ENCODE data around the gene SNX11.
"Not testable (repeated sequence)": the region's sequence is repeated elsewhere in the genome, so short reads cannot be mapped to it uniquely, and the experiment has no call there.

SNX11 gene

GRCh38 chr17:48074322-48075081 is 33.1 kb upstream of the SNX11 start:
- Mint-ChIP-seq H3K36me3 (peaks cover 4% of the 10 kb centered on the region), H3K4me1 (ENCODE audit: low read depth) (no peaks in the 10 kb centered on the region), H3K27ac (no peak overlapping the region), H3K4me3 (no peak overlapping the region), H3K9me3 (ENCODE audit: low read depth) (no peaks in the 10 kb centered on the region), H3K27me3 (no peaks in the 10 kb centered on the region)

GRCh38 chr17:48077152-48077551 is 30.4 kb upstream of the SNX11 start:
- H3K27ac Mint-ChIP-seq; H3K9me3 Mint-ChIP-seq (ENCODE audit: low read depth); H3K4me1 Mint-ChIP-seq (ENCODE audit: low read depth); H3K4me3 Mint-ChIP-seq; H3K27me3 Mint-ChIP-seq; H3K36me3 Mint-ChIP-seq: not testable (repeated sequence)

- peaks cover 18% of the 10 kb centered on the region for H3K4me1 Mint-ChIP-seq (ENCODE audit: low read depth)
- H3K27ac Mint-ChIP-seq, result no peak overlapping the region
- no peaks in the 10 kb centered on the region for H3K9me3 Mint-ChIP-seq (ENCODE audit: low read depth)
- no peak overlapping the region for H3K4me3 Mint-ChIP-seq
- no peaks in the 10 kb centered on the region for H3K27me3 Mint-ChIP-seq
- no peaks in the 10 kb centered on the region for H3K36me3 Mint-ChIP-seq
These were observed 25.7 kb upstream of the SNX11 start for GRCh38 chr17:48081858-48082257.

- H3K36me3 Mint-ChIP-seq, result no peaks in the 10 kb centered on the region
- peaks cover 20% of the 10 kb centered on the region for H3K4me1 Mint-ChIP-seq (ENCODE audit: low read depth)
- H3K4me3 Mint-ChIP-seq, result no peak overlapping the region
These were observed 22.6 kb upstream of the SNX11 start for GRCh38 chr17:48084932-48085331.

GRCh38 chr17:48093341-48094045 is 14.1 kb upstream of the SNX11 start:
- Mint-ChIP-seq H3K27ac (no peak overlapping the region), H3K4me3 (no peak overlapping the region), H3K27me3 (no peaks in the 10 kb centered on the region), H3K4me1 (ENCODE audit: low read depth) (peaks cover 12% of the 10 kb centered on the region), H3K36me3 (no peaks in the 10 kb centered on the region), H3K9me3 (ENCODE audit: low read depth) (no peaks in the 10 kb centered on the region)

More at GRCh38 chr17:48084932-48085331, 22.6 kb upstream of the SNX11 start:
- Mint-ChIP-seq H3K27me3 (no peaks in the 10 kb centered on the region), H3K9me3 (ENCODE audit: low read depth) (no peaks in the 10 kb centered on the region), H3K27ac (no peak overlapping the region)

GRCh38 chr17:48095611-48096010 is 12.0 kb upstream of the SNX11 start:
- H3K27me3 Mint-ChIP-seq, result no peaks in the 10 kb centered on the region
- H3K27ac Mint-ChIP-seq, result no peak overlapping the region
- no peak overlapping the region for H3K4me3 Mint-ChIP-seq
- no peaks in the 10 kb centered on the region for H3K36me3 Mint-ChIP-seq
- no peaks in the 10 kb centered on the region for H3K9me3 Mint-ChIP-seq (ENCODE audit: low read depth)
- peaks cover 15% of the 10 kb centered on the region for H3K4me1 Mint-ChIP-seq (ENCODE audit: low read depth)

- H3K4me1 Mint-ChIP-seq (ENCODE audit: low read depth), result peaks cover 32% of the 10 kb centered on the region
- H3K9me3 Mint-ChIP-seq (ENCODE audit: low read depth), result no peaks in the 10 kb centered on the region
- H3K27me3 Mint-ChIP-seq, result no peaks in the 10 kb centered on the region
- no peak overlapping the region for H3K27ac Mint-ChIP-seq
- no peaks in the 10 kb centered on the region for H3K36me3 Mint-ChIP-seq
- peak overlapping the region; percentile 95 for H3K4me3 Mint-ChIP-seq
These were observed 7.4 kb upstream of the SNX11 start for GRCh38 chr17:48100160-48100559.

GRCh38 chr17:48100591-48101011 is 7.0 kb upstream of the SNX11 start:
- H3K27ac Mint-ChIP-seq, result peak overlapping the region; percentile 46
- H3K4me1 Mint-ChIP-seq (ENCODE audit: low read depth), result peaks cover 30% of the 10 kb centered on the region
- no peaks in the 10 kb centered on the region for H3K9me3 Mint-ChIP-seq (ENCODE audit: low read depth)
- no peaks in the 10 kb centered on the region for H3K27me3 Mint-ChIP-seq
- peak overlapping the region; percentile 95 for H3K4me3 Mint-ChIP-seq
- no peaks in the 10 kb centered on the region for H3K36me3 Mint-ChIP-seq

GRCh38 chr17:48101012-48101720 is 6.4 kb upstream of the SNX11 start, which contains the start of gene CBX1:
CBX1 (minus strand) TSS chr17:48101478; CDS start chr17:48077004, 24,474 bp downstream.
- peaks cover 29% of the 10 kb centered on the region for H3K4me1 Mint-ChIP-seq (ENCODE audit: low read depth)
- H3K36me3 Mint-ChIP-seq, result no peaks in the 10 kb centered on the region
- peak within 1 kb of the TSS; percentile 95 for H3K4me3 Mint-ChIP-seq
- H3K27me3 Mint-ChIP-seq, result no peaks in the 10 kb centered on the region
- H3K9me3 Mint-ChIP-seq (ENCODE audit: low read depth), result no peaks in the 10 kb centered on the region
- peak within 1 kb of the TSS; percentile 64 for H3K27ac Mint-ChIP-seq

- Mint-ChIP-seq H3K4me1 (ENCODE audit: low read depth) (peaks cover 35% of the 10 kb centered on the region), H3K4me3 (peak overlapping the region; percentile 75), H3K27me3 (no peaks in the 10 kb centered on the region), H3K36me3 (no peaks in the 10 kb centered on the region), H3K27ac (no peak overlapping the region), H3K9me3 (ENCODE audit: low read depth) (no peaks in the 10 kb centered on the region)
These were observed 5.4 kb upstream of the SNX11 start for GRCh38 chr17:48102043-48102750.

GRCh38 chr17:48102798-48103715 is 4.5 kb upstream of the SNX11 start:
- Mint-ChIP-seq H3K36me3 (no peaks in the 10 kb centered on the region), H3K9me3 (ENCODE audit: low read depth) (no peaks in the 10 kb centered on the region), H3K4me1 (ENCODE audit: low read depth) (peaks cover 38% of the 10 kb centered on the region), H3K4me3 (peak overlapping the region; percentile 21), H3K27me3 (no peaks in the 10 kb centered on the region), H3K27ac (no peak overlapping the region)

GRCh38 chr17:48104440-48104839 is 3.1 kb upstream of the SNX11 start:
- Mint-ChIP-seq H3K4me3 (no peak overlapping the region), H3K4me1 (ENCODE audit: low read depth) (peaks cover 48% of the 10 kb centered on the region), H3K27me3 (no peaks in the 10 kb centered on the region), H3K36me3 (no peaks in the 10 kb centered on the region), H3K27ac (no peak overlapping the region), H3K9me3 (ENCODE audit: low read depth) (no peaks in the 10 kb centered on the region)

- H3K36me3 Mint-ChIP-seq, result peaks cover under 1% of the 10 kb centered on the region
- no peaks in the 10 kb centered on the region for H3K27me3 Mint-ChIP-seq
- peak overlapping the region; percentile 99 for H3K4me3 Mint-ChIP-seq
- no peaks in the 10 kb centered on the region for H3K9me3 Mint-ChIP-seq (ENCODE audit: low read depth)
- H3K27ac Mint-ChIP-seq, result peak overlapping the region; percentile 94
- H3K4me1 Mint-ChIP-seq (ENCODE audit: low read depth), result peaks cover 52% of the 10 kb centered on the region
These were observed 797 bp upstream of the SNX11 start for GRCh38 chr17:48106802-48107136.

GRCh38 chr17:48110761-48111160 is 3.2 kb downstream of the SNX11 start:
- peak overlapping the region; percentile 98 for H3K27ac Mint-ChIP-seq
- H3K4me1 Mint-ChIP-seq (ENCODE audit: low read depth), result peaks cover 55% of the 10 kb centered on the region
- no peaks in the 10 kb centered on the region for H3K9me3 Mint-ChIP-seq (ENCODE audit: low read depth)
- H3K27me3 Mint-ChIP-seq, result no peaks in the 10 kb centered on the region
- peaks cover 2% of the 10 kb centered on the region for H3K36me3 Mint-ChIP-seq
- H3K4me3 Mint-ChIP-seq, result peak overlapping the region; percentile 44

All from activated naive CD8-positive, alpha-beta T cell (primary cell).